Gastrocnemius medialis (tissue), 4 donors: ENCODE results near the gene CCL25.

Experiments
- POLR2A ChIP-seq, 2 donors: fragments of 450-650 bp; IDR thresholded peaks; one replicate each; pipeline ENCODE4 v1.6.1; 2017; ENCODE audit warnings: antibody characterized with exemption in 2 of 2, mild to moderate bottlenecking in 2 of 2, moderate library complexity in 2 of 2
- TF ChIP-seq, protein P1 (sequence below), 5 experiments: fragments of 450-650 bp in 3 of 5; fragments of 200-600 bp in 2 of 5; sonication (generic) in 2 of 5; IDR thresholded peaks in 4 of 5; conservative IDR thresholded peaks in 1 of 5; 1 replicate in 4 of 5; 2 replicates in 1 of 5; pipeline ENCODE4 v1.5.1; 2016 to 2019; ENCODE audit warnings: antibody characterized with exemption in 5 of 5, mild to moderate bottlenecking in 3 of 5, moderate library complexity in 3 of 5

DNA sequence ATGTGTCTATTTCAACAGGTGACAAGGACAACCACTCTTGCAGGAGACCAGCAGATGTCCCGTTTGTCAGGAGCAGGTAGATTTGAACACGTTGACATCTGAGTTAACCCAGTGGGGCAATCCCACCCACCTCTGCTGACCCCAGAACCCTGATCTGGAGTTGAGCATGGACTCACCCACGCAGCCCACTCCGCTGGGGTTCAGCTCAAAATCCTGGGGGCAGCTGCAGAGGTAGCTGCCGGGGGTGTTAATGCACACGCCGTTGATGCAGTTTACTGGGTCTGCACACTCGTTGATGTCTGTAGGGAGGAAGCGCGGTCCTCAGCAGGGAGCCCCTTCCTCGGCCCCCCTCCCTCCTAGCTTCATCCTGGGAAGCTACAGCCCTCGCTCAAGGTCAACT is 56.9 kb downstream of the CCL25 start:
- TF ChIP-seq, protein P1, sequence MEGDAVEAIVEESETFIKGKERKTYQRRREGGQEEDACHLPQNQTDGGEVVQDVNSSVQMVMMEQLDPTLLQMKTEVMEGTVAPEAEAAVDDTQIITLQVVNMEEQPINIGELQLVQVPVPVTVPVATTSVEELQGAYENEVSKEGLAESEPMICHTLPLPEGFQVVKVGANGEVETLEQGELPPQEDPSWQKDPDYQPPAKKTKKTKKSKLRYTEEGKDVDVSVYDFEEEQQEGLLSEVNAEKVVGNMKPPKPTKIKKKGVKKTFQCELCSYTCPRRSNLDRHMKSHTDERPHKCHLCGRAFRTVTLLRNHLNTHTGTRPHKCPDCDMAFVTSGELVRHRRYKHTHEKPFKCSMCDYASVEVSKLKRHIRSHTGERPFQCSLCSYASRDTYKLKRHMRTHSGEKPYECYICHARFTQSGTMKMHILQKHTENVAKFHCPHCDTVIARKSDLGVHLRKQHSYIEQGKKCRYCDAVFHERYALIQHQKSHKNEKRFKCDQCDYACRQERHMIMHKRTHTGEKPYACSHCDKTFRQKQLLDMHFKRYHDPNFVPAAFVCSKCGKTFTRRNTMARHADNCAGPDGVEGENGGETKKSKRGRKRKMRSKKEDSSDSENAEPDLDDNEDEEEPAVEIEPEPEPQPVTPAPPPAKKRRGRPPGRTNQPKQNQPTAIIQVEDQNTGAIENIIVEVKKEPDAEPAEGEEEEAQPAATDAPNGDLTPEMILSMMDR (IDR thresholded peaks at IDR 0.05 in 4 of 5, conservative IDR thresholded peaks at IDR 0.05 in 1 of 5), result no peak
- TF ChIP-seq POLR2A (IDR thresholded peaks at IDR 0.05), result no peak
